Fibroblast of lung (primary cell): ENCODE measurements around the gene LPAR6. TPM values are rescaled to one million over a fixed set of nuclear protein-coding genes. Genes with fewer than 3 reads are reported as not detected.

Experiments used
- DNase-seq, 2 donors: peaks; one replicate each; pipeline versions ENCODE4 v3.0.0 to v3.0.0-alpha.2; 2010; ENCODE audit warnings: low read depth in 2 of 2
- H2AFZ ChIP-seq: 2 replicates; pipeline ENCODE4 v1.5.1; 2012; ENCODE audit warnings: low read length, control low read depth, inconsistent platforms
- H3K27ac ChIP-seq: 2 replicates; pipeline ENCODE4 v1.5.1; 2011; ENCODE audit warnings: low read length, control low read depth; ENCODE audit not compliant: insufficient read depth
- H3K27me3 ChIP-seq: 2 replicates; pipeline ENCODE4 v1.5.1; 2011; ENCODE audit warnings: mild to moderate bottlenecking, low read length; ENCODE audit not compliant: control insufficient read depth, insufficient read depth
- H3K36me3 ChIP-seq: 2 replicates; pipeline ENCODE4 v1.5.1; 2011; ENCODE audit warnings: low read length; ENCODE audit not compliant: control insufficient read depth, insufficient read depth
- H3K4me1 ChIP-seq: 2 replicates; pipeline ENCODE4 v1.5.1; 2011; ENCODE audit warnings: low read length; ENCODE audit not compliant: control insufficient read depth, insufficient read depth; ENCODE audit errors: extremely low read depth
- H3K4me2 ChIP-seq: 2 replicates; pipeline ENCODE4 v1.5.1; 2011; ENCODE audit warnings: low read length, control low read depth; ENCODE audit not compliant: insufficient read depth; ENCODE audit errors: extremely low read depth
- H3K4me3 ChIP-seq, 4 experiments: fragments of 200-600 bp in 1 of 4; sonication (generic) in 1 of 4; replicated peaks in 1 of 4; 2 replicates each; pipeline ENCODE4 v1.5.1; 2011 to 2016; ENCODE audit warnings: low read length in 4 of 4, low read depth in 3 of 4, mild to moderate bottlenecking in 3 of 4, control low read depth in 2 of 4, inconsistent platforms in 1 of 4, mixed read lengths in 1 of 4; ENCODE audit not compliant: insufficient read depth in 1 of 4; ENCODE audit errors: control extremely low read depth in 1 of 4
- H3K79me2 ChIP-seq: 2 replicates; pipeline ENCODE4 v1.5.1; 2012; ENCODE audit warnings: mild to moderate bottlenecking, low read length, inconsistent platforms; ENCODE audit not compliant: control insufficient read depth, insufficient read depth
- H3K9ac ChIP-seq: 2 replicates; pipeline ENCODE4 v1.5.1; 2011; ENCODE audit warnings: mild to moderate bottlenecking, low read length, control low read depth; ENCODE audit not compliant: insufficient read depth
- H3K9me3 ChIP-seq: 2 replicates; pipeline ENCODE4 v1.5.1; 2012; ENCODE audit warnings: low read depth, low read length; ENCODE audit not compliant: control insufficient read depth, insufficient read depth
- H4K20me1 ChIP-seq: 2 replicates; pipeline ENCODE4 v1.5.1; 2011; ENCODE audit warnings: low read length; ENCODE audit not compliant: control insufficient read depth, insufficient read depth; ENCODE audit errors: extremely low read depth
- EZH2 ChIP-seq: IDR thresholded peaks from 2 replicates; pipeline ENCODE4 v1.5.1; 2012; ENCODE audit warnings: low read length, control low read depth, mild to moderate bottlenecking; ENCODE audit errors: missing control alignments
- polyA plus RNA-seq, 2 donors: library from polyadenylated mRNA; depleted of rRNA in 1 of 2; stranded (reverse) in 1 of 2; unstranded in 1 of 2; fragments of >200 nt; gene quantifications; 2 replicates each; pipeline ENCODE4 v1.2.1, GENCODE V29; 2011 to 2012; ENCODE audit warnings: missing spikeins in 1 of 2
- total RNA-seq: library from RNA; depleted of rRNA; stranded (reverse); fragments of >200 nt; gene quantifications from 2 replicates; pipeline ENCODE4 v1.2.1, GENCODE V29; 2014
- TF ChIP-seq, protein P1 (sequence below), 2 donors: IDR thresholded peaks in 1 of 2; conservative IDR thresholded peaks in 1 of 2; 1 replicate in 1 of 2; 2 replicates in 1 of 2; pipeline ENCODE4 v1.5.1; 2011 to 2012; ENCODE audit warnings: low read length in 2 of 2, control low read depth in 1 of 2, inconsistent platforms in 1 of 2, low read depth in 1 of 2, mild to moderate bottlenecking in 1 of 2

LPAR6 gene
- total and polyA plus RNA-seq, 2 donors (not counting 1 experiment from before 2014, with no cell fraction given) = 6.8 to 7.6 TPM

DNA sequence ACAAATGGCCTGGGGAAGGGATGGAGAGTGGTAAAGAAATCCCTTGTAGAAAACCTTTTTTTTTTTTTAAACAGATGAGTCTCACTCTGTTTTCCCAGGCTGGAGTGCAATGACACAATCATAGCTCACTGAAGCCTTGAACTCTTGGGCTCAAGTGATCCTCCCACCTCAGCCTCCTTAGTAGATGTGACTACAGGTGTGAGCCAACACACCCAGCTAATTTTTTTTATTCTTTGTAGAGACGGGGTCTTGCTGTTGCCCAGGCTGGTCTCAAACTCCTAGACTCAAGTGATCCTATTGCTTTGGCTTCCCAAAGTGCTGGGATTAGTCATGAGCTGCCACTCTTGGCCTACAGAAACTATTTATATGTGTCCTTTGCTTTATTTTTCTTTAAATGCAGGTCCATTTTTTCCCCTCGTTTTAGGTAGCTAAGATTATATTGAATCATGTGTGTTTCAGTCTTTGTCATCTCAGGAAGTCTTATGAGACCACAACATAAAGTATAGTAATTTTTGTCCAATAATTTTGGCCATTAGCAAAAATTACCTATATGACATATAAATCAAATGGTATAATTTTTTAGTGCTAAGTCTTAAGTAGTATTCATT is 10.5 kb downstream of the LPAR6 start:
- no peak for DNase-seq
- Histone ChIP-seq H3K4me3 (no peak overlapping the region), H4K20me1 (no peaks in the 10 kb centered on the region), H3K9me3 (no peaks in the 10 kb centered on the region), H3K27me3 (no peaks in the 10 kb centered on the region), H2AFZ (no peak overlapping the region), H3K27ac (no peak overlapping the region), H3K4me1 (peaks cover 13% of the 10 kb centered on the region), H3K36me3 (no peaks in the 10 kb centered on the region), H3K9ac (no peak overlapping the region), H3K4me2 (no peak overlapping the region), H3K79me2 (no peaks in the 10 kb centered on the region)
- no peak for TF ChIP-seq EZH2
- TF ChIP-seq, protein P1, sequence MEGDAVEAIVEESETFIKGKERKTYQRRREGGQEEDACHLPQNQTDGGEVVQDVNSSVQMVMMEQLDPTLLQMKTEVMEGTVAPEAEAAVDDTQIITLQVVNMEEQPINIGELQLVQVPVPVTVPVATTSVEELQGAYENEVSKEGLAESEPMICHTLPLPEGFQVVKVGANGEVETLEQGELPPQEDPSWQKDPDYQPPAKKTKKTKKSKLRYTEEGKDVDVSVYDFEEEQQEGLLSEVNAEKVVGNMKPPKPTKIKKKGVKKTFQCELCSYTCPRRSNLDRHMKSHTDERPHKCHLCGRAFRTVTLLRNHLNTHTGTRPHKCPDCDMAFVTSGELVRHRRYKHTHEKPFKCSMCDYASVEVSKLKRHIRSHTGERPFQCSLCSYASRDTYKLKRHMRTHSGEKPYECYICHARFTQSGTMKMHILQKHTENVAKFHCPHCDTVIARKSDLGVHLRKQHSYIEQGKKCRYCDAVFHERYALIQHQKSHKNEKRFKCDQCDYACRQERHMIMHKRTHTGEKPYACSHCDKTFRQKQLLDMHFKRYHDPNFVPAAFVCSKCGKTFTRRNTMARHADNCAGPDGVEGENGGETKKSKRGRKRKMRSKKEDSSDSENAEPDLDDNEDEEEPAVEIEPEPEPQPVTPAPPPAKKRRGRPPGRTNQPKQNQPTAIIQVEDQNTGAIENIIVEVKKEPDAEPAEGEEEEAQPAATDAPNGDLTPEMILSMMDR (conservative IDR thresholded peaks at IDR 0.05 in 1 of 2, IDR thresholded peaks at IDR 0.05 in 1 of 2; ENCODE audit: low read depth in 1 of 2, low read length in 2 of 2) = no peak

DNA sequence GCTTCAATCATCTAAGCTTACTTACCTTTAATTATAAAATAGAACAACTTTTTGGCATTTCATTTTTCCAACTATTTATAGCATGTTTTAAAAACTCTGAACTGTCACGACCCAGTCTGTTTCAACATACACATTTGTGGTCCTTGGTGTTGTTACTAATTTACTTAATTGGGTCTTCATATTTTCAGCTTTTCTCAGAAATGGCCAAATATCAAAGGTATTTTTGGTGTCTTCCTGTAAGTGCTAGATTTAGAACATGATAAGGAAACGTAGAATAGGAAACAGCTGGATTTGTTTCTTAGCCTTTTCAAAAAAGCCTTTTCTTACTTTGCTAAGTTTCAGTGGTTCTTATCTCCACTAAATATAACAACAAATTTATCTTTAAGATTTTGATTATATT is 11.4 kb downstream of the LPAR6 start:
- Histone ChIP-seq H4K20me1 (no peaks in the 10 kb centered on the region), H3K27ac (no peak overlapping the region), H3K27me3 (no peaks in the 10 kb centered on the region), H3K4me2 (no peak overlapping the region), H3K79me2 (no peaks in the 10 kb centered on the region), H2AFZ (no peak overlapping the region), H3K36me3 (no peaks in the 10 kb centered on the region), H3K9me3 (no peaks in the 10 kb centered on the region), H3K4me1 (peaks cover 13% of the 10 kb centered on the region), H3K4me3 (no peak overlapping the region), H3K9ac (no peak overlapping the region)
- TF ChIP-seq, protein P1 (conservative IDR thresholded peaks at IDR 0.05 in 1 of 2, IDR thresholded peaks at IDR 0.05 in 1 of 2; ENCODE audit: low read depth in 1 of 2, low read length in 2 of 2) = no peak
- TF ChIP-seq EZH2 = no peak
- DNase-seq = no peak

DNA sequence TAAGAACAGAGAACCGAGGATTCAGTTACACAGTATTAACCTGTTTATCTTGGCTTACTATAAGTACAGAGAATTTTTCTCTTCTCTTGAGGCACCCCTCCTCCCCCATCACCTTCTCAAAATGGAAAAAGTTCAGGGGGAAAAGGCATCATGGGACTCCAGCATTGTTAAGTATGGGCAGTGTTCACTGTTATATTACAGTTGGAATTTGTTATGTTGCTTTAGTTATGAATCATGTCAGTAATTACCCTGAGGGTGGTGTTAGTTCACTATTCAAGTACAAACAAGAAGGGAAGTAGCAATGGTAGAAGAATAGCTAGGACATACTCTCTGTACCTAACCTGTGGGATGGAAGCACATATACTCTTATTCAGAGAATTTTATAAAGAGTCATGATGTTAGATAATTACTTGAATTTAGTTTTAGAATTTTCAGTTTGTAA is 12.0 kb downstream of the LPAR6 start:
- DNase-seq = peak; percentile 69 to 79
- Histone ChIP-seq H3K4me3 (no peak overlapping the region), H3K36me3 (no peaks in the 10 kb centered on the region), H3K9ac (no peak overlapping the region), H3K4me1 (peaks cover 13% of the 10 kb centered on the region), H3K27ac (peak overlapping the region; percentile 4), H3K4me2 (peak overlapping the region; percentile 69), H3K9me3 (no peaks in the 10 kb centered on the region), H3K27me3 (no peaks in the 10 kb centered on the region), H2AFZ (no peak overlapping the region), H3K79me2 (no peaks in the 10 kb centered on the region), H4K20me1 (no peaks in the 10 kb centered on the region)
- TF ChIP-seq, protein P1 (conservative IDR thresholded peaks at IDR 0.05 in 1 of 2, IDR thresholded peaks at IDR 0.05 in 1 of 2; ENCODE audit: low read depth in 1 of 2, low read length in 2 of 2) = no peak
- no peak for TF ChIP-seq EZH2
